IPS-20b (cell line): ENCODE data around the gene SPATC1L.

Experiments used
- H3K27ac ChIP-seq: one replicate; pipeline ENCODE4 v1.5.1; 2013; ENCODE audit warnings: low read length
- H3K27me3 ChIP-seq: 2 replicates; pipeline ENCODE4 v1.6.1; 2013; ENCODE audit warnings: mild to moderate bottlenecking, low read length, inconsistent platforms; ENCODE audit not compliant: insufficient read depth
- H3K36me3 ChIP-seq: 2 replicates; pipeline ENCODE4 v1.6.1; 2013; ENCODE audit warnings: low read depth, mild to moderate bottlenecking, inconsistent platforms, low read length, moderate library complexity; ENCODE audit not compliant: insufficient read depth
- H3K4me1 ChIP-seq: 2 replicates; pipeline ENCODE4 v1.6.1; 2013; ENCODE audit warnings: mild to moderate bottlenecking, control low read depth, inconsistent platforms, low read length, moderate library complexity; ENCODE audit not compliant: insufficient read depth
- H3K4me3 ChIP-seq: 2 replicates; pipeline ENCODE4 v1.5.1; 2013; ENCODE audit warnings: mild to moderate bottlenecking, low read length, inconsistent platforms
- H3K9ac ChIP-seq: 2 replicates; pipeline ENCODE4 v1.6.1; 2013; ENCODE audit warnings: low read depth, mild to moderate bottlenecking, inconsistent platforms, low read length, moderate library complexity
- H3K9me3 ChIP-seq: 2 replicates; pipeline ENCODE4 v1.6.1; 2013; ENCODE audit warnings: mild to moderate bottlenecking, low read depth, low read length, inconsistent platforms; ENCODE audit not compliant: insufficient read depth

Gene SPATC1L

GRCh38 chr21:46119637-46120271 lies 64.5 kb downstream of the SPATC1L start:
- peaks cover 4% of the 10 kb centered on the region; the same call in 1 of the 2 replicates for H3K9me3 ChIP-seq
- H3K27ac ChIP-seq: no peak overlapping the region
- no peaks in the 10 kb centered on the region for H3K27me3 ChIP-seq
- H3K4me3 ChIP-seq: no peak overlapping the region
- H3K4me1 ChIP-seq: no peaks in the 10 kb centered on the region
- H3K36me3 ChIP-seq: peaks cover 7% of the 10 kb centered on the region; the same call in 1 of the 2 replicates
- no peak overlapping the region for H3K9ac ChIP-seq

GRCh38 chr21:46119144-46119636 lies 65.1 kb downstream of the SPATC1L start:
- H3K36me3 ChIP-seq: peaks cover 12% of the 10 kb centered on the region
- H3K4me1 ChIP-seq: no peaks in the 10 kb centered on the region
- peaks cover 7% of the 10 kb centered on the region; the same call in 1 of the 2 replicates for H3K9me3 ChIP-seq
- H3K27me3 ChIP-seq: no peaks in the 10 kb centered on the region
- H3K27ac ChIP-seq: no peak overlapping the region
- H3K9ac ChIP-seq: no peak overlapping the region
- no peak overlapping the region for H3K4me3 ChIP-seq

- Histone ChIP-seq H3K36me3 (peaks cover 16% of the 10 kb centered on the region), H3K27me3 (no peaks in the 10 kb centered on the region)
These were observed 65.7 kb downstream of the SPATC1L start for GRCh38 chr21:46118316-46119143.

GRCh38 chr21:46117586-46118315 lies 66.5 kb downstream of the SPATC1L start:
- peaks cover 7% of the 10 kb centered on the region; the same call in 1 of the 2 replicates for H3K9me3 ChIP-seq
- peaks cover 17% of the 10 kb centered on the region for H3K36me3 ChIP-seq
- no peaks in the 10 kb centered on the region for H3K4me1 ChIP-seq
- H3K9ac ChIP-seq: no peak overlapping the region
- H3K27me3 ChIP-seq: no peaks in the 10 kb centered on the region
- no peak overlapping the region for H3K4me3 ChIP-seq
- no peak overlapping the region for H3K27ac ChIP-seq

More at GRCh38 chr21:46118316-46119143, 65.7 kb downstream of the SPATC1L start:
- Histone ChIP-seq H3K9me3 (peaks cover 7% of the 10 kb centered on the region; the same call in 1 of the 2 replicates), H3K27ac (no peak overlapping the region), H3K9ac (no peak overlapping the region), H3K4me1 (no peaks in the 10 kb centered on the region), H3K4me3 (no peak overlapping the region)

GRCh38 chr21:46116776-46117585 lies 67.3 kb downstream of the SPATC1L start:
- no peaks in the 10 kb centered on the region for H3K4me1 ChIP-seq
- no peak overlapping the region for H3K4me3 ChIP-seq
- no peaks in the 10 kb centered on the region for H3K27me3 ChIP-seq
- H3K27ac ChIP-seq: no peak overlapping the region
- H3K9ac ChIP-seq: no peak overlapping the region
- peaks cover 7% of the 10 kb centered on the region; the same call in 1 of the 2 replicates for H3K9me3 ChIP-seq
- H3K36me3 ChIP-seq: peaks cover 17% of the 10 kb centered on the region

GRCh38 chr21:46116189-46116775 lies 68.0 kb downstream of the SPATC1L start:
- Histone ChIP-seq H3K9ac (no peak overlapping the region), H3K27ac (no peak overlapping the region), H3K27me3 (no peaks in the 10 kb centered on the region), H3K4me1 (no peaks in the 10 kb centered on the region), H3K9me3 (peaks cover 7% of the 10 kb centered on the region; the same call in 1 of the 2 replicates), H3K36me3 (peaks cover 17% of the 10 kb centered on the region), H3K4me3 (no peak overlapping the region)

- Histone ChIP-seq H3K9me3 (peaks cover 7% of the 10 kb centered on the region; the same call in 1 of the 2 replicates), H3K9ac (no peak overlapping the region), H3K27ac (no peak overlapping the region), H3K27me3 (no peaks in the 10 kb centered on the region), H3K4me3 (no peak overlapping the region), H3K36me3 (peaks cover 17% of the 10 kb centered on the region), H3K4me1 (no peaks in the 10 kb centered on the region)
These were observed 68.6 kb downstream of the SPATC1L start for GRCh38 chr21:46115441-46116188.

GRCh38 chr21:46114963-46115362 lies 69.3 kb downstream of the SPATC1L start:
- peaks cover 17% of the 10 kb centered on the region for H3K36me3 ChIP-seq

GRCh38 chr21:46113497-46114176 lies 70.6 kb downstream of the SPATC1L start:
- H3K27ac ChIP-seq: no peak overlapping the region
- H3K27me3 ChIP-seq: no peaks in the 10 kb centered on the region
- H3K9me3 ChIP-seq: peaks cover 7% of the 10 kb centered on the region
- no peak overlapping the region for H3K4me3 ChIP-seq
- H3K9ac ChIP-seq: no peak overlapping the region
- H3K4me1 ChIP-seq: no peaks in the 10 kb centered on the region
- peaks cover 15% of the 10 kb centered on the region for H3K36me3 ChIP-seq

More at GRCh38 chr21:46114963-46115362, 69.3 kb downstream of the SPATC1L start:
- H3K27ac ChIP-seq: no peak overlapping the region
- H3K4me1 ChIP-seq: no peaks in the 10 kb centered on the region
- no peaks in the 10 kb centered on the region for H3K27me3 ChIP-seq
- peaks cover 7% of the 10 kb centered on the region; the same call in 1 of the 2 replicates for H3K9me3 ChIP-seq
- H3K4me3 ChIP-seq: no peak overlapping the region
- no peak overlapping the region for H3K9ac ChIP-seq
